Upper lobe of left lung (tissue), 4 donors: ENCODE data around the gene TAL2.

Source experiments
- POLR2AphosphoS5 ChIP-seq, 2 donors: sonication (generic); formaldehyde crosslinking; IDR thresholded peaks; one replicate each; pipeline ENCODE4 v1.5.1; 2017; ENCODE audit warnings: antibody characterized with exemption in 2 of 2
- TF ChIP-seq, protein P1 (sequence below), 6 experiments: fragments of 450-650 bp in 4 of 6; fragments of 200-600 bp in 2 of 6; sonication (generic) in 2 of 6; IDR thresholded peaks; one replicate each; pipeline ENCODE4 v1.5.1; 2016 to 2019; ENCODE audit warnings: antibody characterized with exemption in 6 of 6

GRCh38 chr9:105696219-105696793 is 34.0 kb downstream of the TAL2 start:
- TF ChIP-seq POLR2AphosphoS5 (IDR thresholded peaks at IDR 0.05): no peak
- TF ChIP-seq, protein P1, sequence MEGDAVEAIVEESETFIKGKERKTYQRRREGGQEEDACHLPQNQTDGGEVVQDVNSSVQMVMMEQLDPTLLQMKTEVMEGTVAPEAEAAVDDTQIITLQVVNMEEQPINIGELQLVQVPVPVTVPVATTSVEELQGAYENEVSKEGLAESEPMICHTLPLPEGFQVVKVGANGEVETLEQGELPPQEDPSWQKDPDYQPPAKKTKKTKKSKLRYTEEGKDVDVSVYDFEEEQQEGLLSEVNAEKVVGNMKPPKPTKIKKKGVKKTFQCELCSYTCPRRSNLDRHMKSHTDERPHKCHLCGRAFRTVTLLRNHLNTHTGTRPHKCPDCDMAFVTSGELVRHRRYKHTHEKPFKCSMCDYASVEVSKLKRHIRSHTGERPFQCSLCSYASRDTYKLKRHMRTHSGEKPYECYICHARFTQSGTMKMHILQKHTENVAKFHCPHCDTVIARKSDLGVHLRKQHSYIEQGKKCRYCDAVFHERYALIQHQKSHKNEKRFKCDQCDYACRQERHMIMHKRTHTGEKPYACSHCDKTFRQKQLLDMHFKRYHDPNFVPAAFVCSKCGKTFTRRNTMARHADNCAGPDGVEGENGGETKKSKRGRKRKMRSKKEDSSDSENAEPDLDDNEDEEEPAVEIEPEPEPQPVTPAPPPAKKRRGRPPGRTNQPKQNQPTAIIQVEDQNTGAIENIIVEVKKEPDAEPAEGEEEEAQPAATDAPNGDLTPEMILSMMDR (IDR thresholded peaks at IDR 0.05): no peak
